Adrenal gland (tissue), 5 donors: Measurements from ENCODE around the gene MDN1.

Source experiments
- CTCF ChIP-seq, 6 experiments: fragments of 450-650 bp in 4 of 6; fragments of 200-600 bp in 2 of 6; sonication (generic) in 1 of 6; IDR thresholded peaks; 1 replicate in 5 of 6; 2 replicates in 1 of 6; pipeline versions ENCODE4 v1.5.1 to v1.8.0; 2016 to 2021; ENCODE audit warnings: antibody characterized with exemption in 6 of 6, mild to moderate bottlenecking in 2 of 6, moderate library complexity in 1 of 6
- POLR2A ChIP-seq, 2 donors: fragments of 450-650 bp; IDR thresholded peaks; one replicate each; pipeline ENCODE4 v1.6.1; 2017; ENCODE audit warnings: antibody characterized with exemption in 2 of 2, mild to moderate bottlenecking in 2 of 2, moderate library complexity in 1 of 2
- donor health status: DM: no; HTN: no; CAD: no.

- TF ChIP-seq CTCF (IDR thresholded peaks at IDR 0.05) (no peak), POLR2A (IDR thresholded peaks at IDR 0.05) (no peak)
These were observed 92.1 kb downstream of the MDN1 start for GRCh38 chr6:89727501-89727900.
